ENCODE measurements around the gene CNEP1R1. TPM values are rescaled to one million over a fixed set of nuclear protein-coding genes. Genes with fewer than 3 reads are reported as not detected.
A peak's percentile ranks its signal among the peaks of the same experiment; 100 is the strongest.

CNEP1R1 gene
- total RNA-seq, 2 donors from 2014 or later = 20.2 to 24.9 TPM

- Histone ChIP-seq H3K9ac (ENCODE audit: extremely low read depth, low read length, poor library complexity, severe bottlenecking) (no peak overlapping the region), H3K4me1 (ENCODE audit: control insufficient read depth, insufficient read depth, low read length) (no peaks in the 10 kb centered on the region), H3K4me3 (ENCODE audit: low read length) (no peak overlapping the region), H3K9me3 (ENCODE audit: control insufficient read depth, low read length) (no peaks in the 10 kb centered on the region), H3K36me3 (ENCODE audit: control insufficient read depth, insufficient read depth, low read length) (no peaks in the 10 kb centered on the region), H3K27me3 (ENCODE audit: control insufficient read depth, insufficient read depth, low read length, poor library complexity, severe bottlenecking) (peaks cover 12% of the 10 kb centered on the region), H3K27ac (ENCODE audit: low read depth, low read length) (no peak overlapping the region)
- H3K9me3 Mint-ChIP-seq = no peaks in the 10 kb centered on the region
- no peak overlapping the region for H3K4me3 Mint-ChIP-seq
- H3K4me1 Mint-ChIP-seq = no peaks in the 10 kb centered on the region
- no peak for TF ChIP-seq CTCF (conservative IDR thresholded peaks at IDR 0.05)
- 85 to 100% methylated on average over 1 of the region's 1 CpG for WGBS, 2 experiments (ENCODE audit: insufficient coverage in 1 of 2, insufficient read length in 1 of 2)
- DNase-seq = no peak
- peaks cover 10% of the 10 kb centered on the region for H3K27me3 Mint-ChIP-seq (ENCODE audit: insufficient read depth)
- H3K36me3 Mint-ChIP-seq (ENCODE audit: low read depth) = no peaks in the 10 kb centered on the region
- H3K27ac Mint-ChIP-seq = no peak overlapping the region
These were observed 31.0 kb upstream of the CNEP1R1 start for GRCh38 chr16:49994006-49994405.

DNA sequence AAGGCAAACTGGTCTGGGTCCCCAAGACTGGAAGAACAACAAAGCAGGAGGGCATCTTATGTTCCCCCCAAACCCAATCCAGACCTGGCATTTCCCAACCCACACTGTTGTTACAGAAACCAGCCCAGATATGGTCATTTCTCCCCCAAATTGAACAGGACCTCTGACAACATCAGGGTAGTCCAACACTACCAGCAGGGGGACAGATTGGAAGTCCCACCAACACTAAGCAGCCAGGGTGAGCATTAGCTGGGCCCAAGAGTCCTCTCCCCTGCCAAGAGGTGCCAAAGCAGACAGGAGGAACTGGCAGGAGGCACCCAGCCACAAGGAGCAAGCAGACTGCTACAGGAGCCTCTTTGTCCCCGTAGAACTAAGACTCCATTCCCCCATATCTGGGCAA is 29.3 kb upstream of the CNEP1R1 start:
- DNase-seq = no peak
- Histone ChIP-seq H3K4me3 (ENCODE audit: low read length) (no peak overlapping the region), H3K4me1 (ENCODE audit: control insufficient read depth, insufficient read depth, low read length) (no peaks in the 10 kb centered on the region), H3K9ac (ENCODE audit: extremely low read depth, low read length, poor library complexity, severe bottlenecking) (no peak overlapping the region), H3K9me3 (ENCODE audit: control insufficient read depth, low read length) (no peaks in the 10 kb centered on the region), H3K36me3 (ENCODE audit: control insufficient read depth, insufficient read depth, low read length) (no peaks in the 10 kb centered on the region), H3K27me3 (ENCODE audit: control insufficient read depth, insufficient read depth, low read length, poor library complexity, severe bottlenecking) (peaks cover 12% of the 10 kb centered on the region), H3K27ac (ENCODE audit: low read depth, low read length) (no peak overlapping the region)
- Mint-ChIP-seq H3K4me3 (no peak overlapping the region), H3K36me3 (ENCODE audit: low read depth) (no peaks in the 10 kb centered on the region), H3K27ac (no peak overlapping the region), H3K4me1 (no peaks in the 10 kb centered on the region), H3K9me3 (no peaks in the 10 kb centered on the region), H3K27me3 (ENCODE audit: insufficient read depth) (peaks cover 10% of the 10 kb centered on the region)
- peak; percentile 54 for TF ChIP-seq CTCF (conservative IDR thresholded peaks at IDR 0.05)
- WGBS, 2 experiments (ENCODE audit: insufficient coverage in 1 of 2, insufficient read length in 1 of 2) = 60 to 71% methylated on average over 1 of the region's 1 CpG

GRCh38 chr16:49997721-49998251 is 27.2 kb upstream of the CNEP1R1 start:
- Mint-ChIP-seq H3K36me3 (ENCODE audit: low read depth) (no peaks in the 10 kb centered on the region), H3K27me3 (ENCODE audit: insufficient read depth) (peaks cover 17% of the 10 kb centered on the region), H3K9me3 (no peaks in the 10 kb centered on the region), H3K27ac (no peak overlapping the region), H3K4me1 (no peaks in the 10 kb centered on the region), H3K4me3 (no peak overlapping the region)
- Histone ChIP-seq H3K36me3 (ENCODE audit: control insufficient read depth, insufficient read depth, low read length) (no peaks in the 10 kb centered on the region), H3K27ac (ENCODE audit: low read depth, low read length) (no peak overlapping the region), H3K9me3 (ENCODE audit: control insufficient read depth, low read length) (no peaks in the 10 kb centered on the region), H3K9ac (ENCODE audit: extremely low read depth, low read length, poor library complexity, severe bottlenecking) (no peak overlapping the region), H3K27me3 (ENCODE audit: control insufficient read depth, insufficient read depth, low read length, poor library complexity, severe bottlenecking) (peaks cover 12% of the 10 kb centered on the region), H3K4me1 (ENCODE audit: control insufficient read depth, insufficient read depth, low read length) (no peaks in the 10 kb centered on the region), H3K4me3 (ENCODE audit: low read length) (no peak overlapping the region)
- WGBS, 2 experiments (ENCODE audit: insufficient coverage in 1 of 2, insufficient read length in 1 of 2) = 88% methylated on average over 4 of the region's 4 CpGs; no CpG with 5 or more reads in 1 of the 2 experiments
- no peak for DNase-seq
- no peak for TF ChIP-seq CTCF (conservative IDR thresholded peaks at IDR 0.05)
